Measurements from ENCODE around the gene FGFRL1. TPM values are rescaled to one million over a fixed set of nuclear protein-coding genes. Genes with fewer than 3 reads are reported as not detected.
"Not testable (repeated sequence)": the region's sequence is repeated elsewhere in the genome, so short reads cannot be mapped to it uniquely, and the experiment has no call there.

FGFRL1 gene
- total and polyA plus RNA-seq, 5 experiments from 2014 or later: 0.65 to 18.4 (median 1.2) TPM

- Mint-ChIP-seq H3K4me3 (no peak overlapping the region), H3K9me3 (peaks cover 0 to 3% (median 0%) of the 10 kb centered on the region in 9 donors), H3K4me1 (peaks cover 9 to 16% (median 11%) of the 10 kb centered on the region in 4 donors), H3K36me3 (peaks cover 0 to 6% (median 0%) of the 10 kb centered on the region in 3 donors), H3K27me3 (peaks cover 4 to 26% (median 12%) of the 10 kb centered on the region in 5 donors), H3K27ac (peak overlapping the region in 4 of 10 donors; percentile 7 to 82 (median 42))
- POLR2A ChIA-PET: interaction anchor here (0.6 kb wide), 1 partner anchor 638 kb away, joined by 3 read pairs; no protein-coding TSS in a partner anchor
- DNase-seq: peak in 1 of 10 donors; percentile 37
- no peak for ATAC-seq
Observed at GRCh38 chr4:1052231-1052671, 40.8 kb downstream of the FGFRL1 start.

GRCh38 chr4:1053080-1053661 is 41.7 kb downstream of the FGFRL1 start:
- Mint-ChIP-seq H3K9me3 (peaks cover 0 to 3% (median 0%) of the 10 kb centered on the region in 9 donors), H3K27me3 (peaks cover 2 to 18% (median 6%) of the 10 kb centered on the region in 5 donors), H3K36me3 (peaks cover 0 to 6% (median 0%) of the 10 kb centered on the region in 3 donors), H3K4me3 (peak overlapping the region in 6 of 10 donors; percentile 10 to 47 (median 34)), H3K4me1 (peaks cover 9 to 16% (median 10%) of the 10 kb centered on the region in 4 donors), H3K27ac (peak overlapping the region in 8 of 10 donors; percentile 50 to 81 (median 76))
- no peak for ATAC-seq
- peak in 1 of 10 donors; percentile 52 for DNase-seq
- POLR2A ChIA-PET: interaction anchor here (0.6 kb wide), 1 partner anchor 637 kb away, joined by 3 read pairs; no protein-coding TSS in a partner anchor

- peaks cover 9 to 16% (median 10%) of the 10 kb centered on the region in 4 donors for H3K4me1 Mint-ChIP-seq
- H3K9me3 Mint-ChIP-seq, ATAC-seq, H3K4me3 Mint-ChIP-seq, POLR2A ChIA-PET, H3K36me3 Mint-ChIP-seq, H3K27ac Mint-ChIP-seq: not testable (repeated sequence)
- peaks cover 1 to 12% (median 6%) of the 10 kb centered on the region in 5 donors for H3K27me3 Mint-ChIP-seq
- DNase-seq: peak in 1 of 10 donors; percentile 47
Observed at GRCh38 chr4:1053891-1054290, 42.5 kb downstream of the FGFRL1 start.

- POLR2A ChIA-PET: interaction anchor here (0.9 to 1.7 kb wide), 3 partner anchors 31 to 292 kb away, joined by 3 to 10 read pairs (median 4); partner anchors contain the start of genes FGFRL1 and UVSSA
- not testable (repeated sequence) for H3K36me3 Mint-ChIP-seq, H3K4me3 Mint-ChIP-seq, H3K27me3 Mint-ChIP-seq, H3K27ac Mint-ChIP-seq, DNase-seq, H3K9me3 Mint-ChIP-seq, ATAC-seq
- peaks cover 9 to 16% (median 10%) of the 10 kb centered on the region in 4 donors for H3K4me1 Mint-ChIP-seq
Observed at GRCh38 chr4:1054696-1055242, 43.3 kb downstream of the FGFRL1 start.

- DNase-seq: peak in 1 of 10 donors; percentile 62
Observed at GRCh38 chr4:1055243-1055701, 43.8 kb downstream of the FGFRL1 start.

GRCh38 chr4:1055721-1056590 is 44.5 kb downstream of the FGFRL1 start:
- Mint-ChIP-seq H3K36me3 (peaks cover 0 to 6% (median 0%) of the 10 kb centered on the region in 3 donors), H3K27ac (peak overlapping the region; percentile 93 to 99 (median 98)), H3K27me3 (peaks cover 0 to 2% (median 0%) of the 10 kb centered on the region in 5 donors), H3K4me1 (peaks cover 9 to 16% (median 10%) of the 10 kb centered on the region in 4 donors), H3K4me3 (peak overlapping the region; percentile 69 to 90 (median 84)), H3K9me3 (peaks cover 0 to 3% (median 0%) of the 10 kb centered on the region in 9 donors)
- peak; percentile 71 to 94 (median 90) for DNase-seq
- ATAC-seq: peak; percentile 97 to 98
- POLR2A ChIA-PET: interaction anchor here (0.5 to 1.7 kb wide), 7 partner anchors 14 to 1079 kb away, joined by 3 to 10 read pairs (median 4); partner anchors contain the start of genes FGFRL1 and UVSSA

More at GRCh38 chr4:1055243-1055701, 43.8 kb downstream of the FGFRL1 start:
- H3K9me3 Mint-ChIP-seq, H3K27me3 Mint-ChIP-seq, H3K36me3 Mint-ChIP-seq: not testable (repeated sequence)
- Mint-ChIP-seq H3K4me3 (peak overlapping the region; percentile 69 to 90 (median 84)), H3K4me1 (peaks cover 9 to 16% (median 10%) of the 10 kb centered on the region in 4 donors), H3K27ac (peak overlapping the region; percentile 93 to 99 (median 98))
- peak; percentile 35 to 49 for ATAC-seq
- POLR2A ChIA-PET: interaction anchor here (0.6 to 1.7 kb wide), 5 partner anchors 13 to 291 kb away, joined by 3 to 10 read pairs (median 4); partner anchors contain the start of genes FGFRL1 and UVSSA

GRCh38 chr4:1056671-1057402 is 45.4 kb downstream of the FGFRL1 start:
- DNase-seq (peak in 1 of 10 donors; percentile 50), ATAC-seq (no peak)
- Mint-ChIP-seq H3K27ac (peak overlapping the region; percentile 93 to 99 (median 98)), H3K36me3 (peaks cover 0 to 3% (median 2%) of the 10 kb centered on the region in 3 donors), H3K27me3 (peaks cover 0 to 4% (median 2%) of the 10 kb centered on the region in 5 donors), H3K4me1 (peaks cover 9 to 14% (median 10%) of the 10 kb centered on the region in 4 donors), H3K4me3 (peak overlapping the region in 2 of 10 donors; percentile 79 to 84), H3K9me3 (peaks cover 0 to 6% (median under 1%) of the 10 kb centered on the region in 9 donors)
- POLR2A ChIA-PET: no interaction called here

- H3K4me1 Mint-ChIP-seq: peaks cover 9 to 14% (median 10%) of the 10 kb centered on the region in 4 donors
- ATAC-seq: no peak
- peak in 1 of 10 donors; percentile 48 for DNase-seq
- H3K36me3 Mint-ChIP-seq: peaks cover 0 to 8% (median 2%) of the 10 kb centered on the region in 3 donors
- no peak overlapping the region for H3K4me3 Mint-ChIP-seq
- H3K27ac Mint-ChIP-seq: peak overlapping the region in 5 of 10 donors; percentile 40 to 94 (median 49)
- peaks cover 0 to 10% (median 5%) of the 10 kb centered on the region in 9 donors for H3K9me3 Mint-ChIP-seq
- H3K27me3 Mint-ChIP-seq: peaks cover 4 to 9% (median 6%) of the 10 kb centered on the region in 5 donors
- POLR2A ChIA-PET: no interaction called here
Observed at GRCh38 chr4:1057403-1057745, 45.9 kb downstream of the FGFRL1 start.

GRCh38 chr4:1058198-1058996 is 47.0 kb downstream of the FGFRL1 start:
- no peak for ATAC-seq
- H3K27me3 Mint-ChIP-seq: peaks cover 4 to 20% (median 10%) of the 10 kb centered on the region in 5 donors
- H3K9me3 Mint-ChIP-seq: peaks cover 0 to 19% (median 10%) of the 10 kb centered on the region in 9 donors
- peaks cover 0 to 16% (median 5%) of the 10 kb centered on the region in 3 donors for H3K36me3 Mint-ChIP-seq
- DNase-seq: peak in 1 of 10 donors; percentile 37
- POLR2A ChIA-PET: no interaction called here
- H3K4me1 Mint-ChIP-seq: peaks cover 5 to 12% (median 11%) of the 10 kb centered on the region in 4 donors
- H3K27ac Mint-ChIP-seq: peak overlapping the region in 5 of 10 donors; percentile 34 to 85 (median 60)
- H3K4me3 Mint-ChIP-seq: peak overlapping the region in 1 of 10 donors; percentile 26

GRCh38 chr4:1058997-1059665 is 47.7 kb downstream of the FGFRL1 start:
- H3K9me3 Mint-ChIP-seq: peaks cover 0 to 26% (median 14%) of the 10 kb centered on the region in 9 donors
- POLR2A ChIA-PET: interaction anchor here (0.7 kb wide), 1 partner anchor 129 kb away, joined by 4 read pairs; no protein-coding TSS in a partner anchor
- H3K27ac Mint-ChIP-seq: peak overlapping the region in 1 of 10 donors; percentile 76
- no peak overlapping the region for H3K4me3 Mint-ChIP-seq
- peaks cover 0 to 20% (median 7%) of the 10 kb centered on the region in 3 donors for H3K36me3 Mint-ChIP-seq
- DNase-seq (peak in 1 of 10 donors; percentile 18), ATAC-seq (no peak)
- peaks cover 5 to 22% (median 10%) of the 10 kb centered on the region in 5 donors for H3K27me3 Mint-ChIP-seq
- peaks cover 5 to 12% (median 11%) of the 10 kb centered on the region in 4 donors for H3K4me1 Mint-ChIP-seq

All from naive thymus-derived CD8-positive, alpha-beta T cell (primary cell).